Osteoblast (primary cell): ENCODE measurements around the gene PPP1R3G. TPM values are rescaled to one million over a fixed set of nuclear protein-coding genes. Genes with fewer than 3 reads are reported as not detected.

Experiments
- DNase-seq: peaks from one replicate; pipeline ENCODE4 v3.0.0; 2011; ENCODE audit warnings: low spot score, mixed read lengths; ENCODE audit not compliant: insufficient read length; ENCODE audit errors: missing footprints
- H2AFZ ChIP-seq: 2 replicates; pipeline ENCODE4 v1.6.0; 2011; ENCODE audit warnings: mild to moderate bottlenecking, low read length
- H3K27ac ChIP-seq: 2 replicates; pipeline ENCODE4 v1.5.1; 2011; ENCODE audit warnings: mild to moderate bottlenecking, low read depth, low read length, moderate library complexity
- H3K27me3 ChIP-seq: 2 replicates; pipeline ENCODE4 v1.6.0; 2012; ENCODE audit warnings: mild to moderate bottlenecking, control low read depth, inconsistent platforms, low read length, moderate library complexity; ENCODE audit not compliant: insufficient read depth
- H3K36me3 ChIP-seq: 2 replicates; pipeline ENCODE4 v1.5.1; 2011; ENCODE audit warnings: mild to moderate bottlenecking, low read length, control low read depth, moderate library complexity; ENCODE audit not compliant: insufficient read depth
- H3K4me1 ChIP-seq: 2 replicates; pipeline ENCODE4 v1.5.1; 2011; ENCODE audit warnings: mild to moderate bottlenecking, low read length, control low read depth, moderate library complexity; ENCODE audit not compliant: insufficient read depth
- H3K4me2 ChIP-seq: 2 replicates; pipeline ENCODE4 v1.6.0; 2011; ENCODE audit warnings: mild to moderate bottlenecking, low read length; ENCODE audit not compliant: insufficient read depth
- H3K4me3 ChIP-seq: fragments of 200-600 bp; sonication (generic); 3 replicates; pipeline ENCODE4 v1.5.1; 2012; ENCODE audit warnings: mild to moderate bottlenecking, low read length, inconsistent platforms; ENCODE audit not compliant: insufficient read depth
- H3K79me2 ChIP-seq: 2 replicates; pipeline ENCODE4 v1.6.0; 2012; ENCODE audit warnings: mild to moderate bottlenecking, low read length, control low read depth, inconsistent platforms; ENCODE audit not compliant: insufficient read depth
- H3K9me3 ChIP-seq: 2 replicates; pipeline ENCODE4 v1.5.1; 2011; ENCODE audit warnings: low read depth, low read length, control low read depth
- H4K20me1 ChIP-seq: 2 replicates; pipeline ENCODE4 v1.6.0; 2012; ENCODE audit warnings: mild to moderate bottlenecking, low read length, control low read depth; ENCODE audit not compliant: insufficient read depth
- CTCF ChIP-seq: IDR thresholded peaks from 2 replicates; pipeline ENCODE4 v1.5.1; 2011; ENCODE audit warnings: mild to moderate bottlenecking, low read depth, low read length, moderate library complexity; ENCODE audit errors: extremely low read depth
- total RNA-seq: library from RNA; depleted of rRNA; stranded (reverse); fragments of >200 nt; gene quantifications from 2 replicates; pipeline ENCODE4 v1.2.3, GENCODE V29; 2012

Gene PPP1R3G
- total RNA-seq, 1 donor, result 3.3 TPM

- Histone ChIP-seq H4K20me1 (no peaks in the 10 kb centered on the region), H3K36me3 (no peaks in the 10 kb centered on the region), H3K27ac (no peak overlapping the region), H3K4me2 (no peak overlapping the region), H3K4me3 (no peak overlapping the region), H3K9me3 (no peaks in the 10 kb centered on the region), H3K4me1 (peaks cover 13% of the 10 kb centered on the region), H3K27me3 (peaks cover 36% of the 10 kb centered on the region), H3K79me2 (no peaks in the 10 kb centered on the region), H2AFZ (no peak overlapping the region)
- DNase-seq, result no peak
- no peak for TF ChIP-seq CTCF
These were observed 2.2 kb downstream of the PPP1R3G start for GRCh38 chr6:5087389-5087788.

- TF ChIP-seq CTCF, result no peak
- no peak overlapping the region for H3K27ac ChIP-seq
- no peak overlapping the region for H3K4me2 ChIP-seq
- no peak overlapping the region for H2AFZ ChIP-seq
- no peaks in the 10 kb centered on the region for H3K9me3 ChIP-seq
- H3K36me3 ChIP-seq, result no peaks in the 10 kb centered on the region
- DNase-seq, result no peak
- peaks cover 36% of the 10 kb centered on the region for H3K27me3 ChIP-seq
- no peak overlapping the region for H3K4me3 ChIP-seq
- H3K4me1 ChIP-seq, result peaks cover 9% of the 10 kb centered on the region
- H4K20me1 ChIP-seq, result no peaks in the 10 kb centered on the region
- no peaks in the 10 kb centered on the region for H3K79me2 ChIP-seq
These were observed 3.6 kb downstream of the PPP1R3G start for GRCh38 chr6:5088780-5089179.

- peaks cover 36% of the 10 kb centered on the region for H3K27me3 ChIP-seq
- no peak overlapping the region for H3K27ac ChIP-seq
- H3K4me3 ChIP-seq, result no peak overlapping the region
- TF ChIP-seq CTCF, result no peak
- no peaks in the 10 kb centered on the region for H3K9me3 ChIP-seq
- H3K4me2 ChIP-seq, result no peak overlapping the region
- DNase-seq, result no peak
- peaks cover 12% of the 10 kb centered on the region for H3K4me1 ChIP-seq
- H4K20me1 ChIP-seq, result no peaks in the 10 kb centered on the region
- no peaks in the 10 kb centered on the region for H3K36me3 ChIP-seq
- H2AFZ ChIP-seq, result no peak overlapping the region
- H3K79me2 ChIP-seq, result no peaks in the 10 kb centered on the region
These were observed 4.6 kb downstream of the PPP1R3G start for GRCh38 chr6:5089481-5090438.

GRCh38 chr6:5090603-5091002, 5.5 kb downstream of the PPP1R3G start:
- Histone ChIP-seq H3K79me2 (no peaks in the 10 kb centered on the region), H3K4me2 (no peak overlapping the region), H3K9me3 (no peaks in the 10 kb centered on the region), H3K27me3 (peaks cover 36% of the 10 kb centered on the region), H3K36me3 (no peaks in the 10 kb centered on the region), H2AFZ (no peak overlapping the region), H3K4me1 (peaks cover 16% of the 10 kb centered on the region), H4K20me1 (no peaks in the 10 kb centered on the region), H3K4me3 (no peak overlapping the region), H3K27ac (no peak overlapping the region)
- TF ChIP-seq CTCF, result no peak
- DNase-seq, result peak; percentile 52
